Neural progenitor cell (in vitro differentiated cells): ENCODE measurements around the gene STX17.

Experiments
- CTCF ChIP-seq: fragments of 200-600 bp; sonication (generic); IDR thresholded peaks from 2 replicates; pipeline ENCODE4 v1.5.1; 2017; ENCODE audit warnings: antibody characterized with exemption, mild to moderate bottlenecking
- EZH2 ChIP-seq: fragments of 200-600 bp; sonication (generic); IDR thresholded peaks from 2 replicates; pipeline ENCODE4 v1.6.1; 2017; ENCODE audit warnings: antibody characterized with exemption, mild to moderate bottlenecking, moderate library complexity

GRCh38 chr9:100013573-100013972 lies 107.1 kb downstream of the STX17 start:
- TF ChIP-seq CTCF: no peak
- no peak for TF ChIP-seq EZH2
